Upper lobe of left lung (tissue), 4 donors: ENCODE results near the gene SART1.

Experiments
- CTCF ChIP-seq, 6 experiments: fragments of 450-650 bp in 4 of 6; fragments of 200-600 bp in 2 of 6; sonication (generic) in 2 of 6; IDR thresholded peaks; one replicate each; pipeline ENCODE4 v1.5.1; 2016 to 2019; ENCODE audit warnings: antibody characterized with exemption in 6 of 6
- EP300 ChIP-seq, 4 donors: sonication (generic); formaldehyde crosslinking; IDR thresholded peaks; one replicate each; pipeline ENCODE4 v1.5.1; 2017; ENCODE audit warnings: antibody characterized with exemption in 4 of 4, control low read depth in 2 of 4
- POLR2A ChIP-seq, 4 donors: fragments of 450-650 bp; IDR thresholded peaks; one replicate each; pipeline ENCODE4 v1.5.1; 2016 to 2017; ENCODE audit warnings: antibody characterized with exemption in 4 of 4, mild to moderate bottlenecking in 2 of 4

DNA sequence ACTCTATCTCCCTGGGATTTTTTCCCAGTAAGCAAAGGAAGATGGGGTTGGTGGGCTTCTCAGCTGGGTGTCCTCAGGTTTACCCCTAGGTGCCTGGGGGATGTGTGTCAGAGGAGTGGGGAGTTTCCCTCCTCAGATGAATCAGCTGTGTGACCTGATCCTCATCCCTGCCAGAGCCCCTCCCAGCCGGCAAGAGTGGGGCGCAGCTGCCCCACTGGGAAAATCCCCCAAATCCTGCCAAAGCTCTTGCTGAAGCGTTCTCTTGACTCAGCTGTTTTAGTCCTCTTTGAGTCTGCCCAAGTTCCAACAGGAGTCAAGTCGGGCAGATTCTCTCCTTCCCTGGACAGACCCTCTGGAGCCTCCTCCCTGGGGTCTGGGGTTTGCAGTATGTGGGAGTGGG, 48.7 kb upstream of the SART1 start:
- TF ChIP-seq CTCF (IDR thresholded peaks at IDR 0.05), result no peak
- TF ChIP-seq EP300 (IDR thresholded peaks at IDR 0.05), result no peak
- TF ChIP-seq POLR2A (IDR thresholded peaks at IDR 0.05), result no peak
